Left hindlimb (tissue), 1 donor: ENCODE results near the gene ZNHIT3.
"Not testable (repeated sequence)": the region's sequence is repeated elsewhere in the genome, so short reads cannot be mapped to it uniquely, and the experiment has no call there.

ENCODE experiments used
- DNase-seq: peaks from one replicate; pipeline ENCODE4 v3.0.0-alpha.2; 2018

The ZNHIT3 gene

DNA sequence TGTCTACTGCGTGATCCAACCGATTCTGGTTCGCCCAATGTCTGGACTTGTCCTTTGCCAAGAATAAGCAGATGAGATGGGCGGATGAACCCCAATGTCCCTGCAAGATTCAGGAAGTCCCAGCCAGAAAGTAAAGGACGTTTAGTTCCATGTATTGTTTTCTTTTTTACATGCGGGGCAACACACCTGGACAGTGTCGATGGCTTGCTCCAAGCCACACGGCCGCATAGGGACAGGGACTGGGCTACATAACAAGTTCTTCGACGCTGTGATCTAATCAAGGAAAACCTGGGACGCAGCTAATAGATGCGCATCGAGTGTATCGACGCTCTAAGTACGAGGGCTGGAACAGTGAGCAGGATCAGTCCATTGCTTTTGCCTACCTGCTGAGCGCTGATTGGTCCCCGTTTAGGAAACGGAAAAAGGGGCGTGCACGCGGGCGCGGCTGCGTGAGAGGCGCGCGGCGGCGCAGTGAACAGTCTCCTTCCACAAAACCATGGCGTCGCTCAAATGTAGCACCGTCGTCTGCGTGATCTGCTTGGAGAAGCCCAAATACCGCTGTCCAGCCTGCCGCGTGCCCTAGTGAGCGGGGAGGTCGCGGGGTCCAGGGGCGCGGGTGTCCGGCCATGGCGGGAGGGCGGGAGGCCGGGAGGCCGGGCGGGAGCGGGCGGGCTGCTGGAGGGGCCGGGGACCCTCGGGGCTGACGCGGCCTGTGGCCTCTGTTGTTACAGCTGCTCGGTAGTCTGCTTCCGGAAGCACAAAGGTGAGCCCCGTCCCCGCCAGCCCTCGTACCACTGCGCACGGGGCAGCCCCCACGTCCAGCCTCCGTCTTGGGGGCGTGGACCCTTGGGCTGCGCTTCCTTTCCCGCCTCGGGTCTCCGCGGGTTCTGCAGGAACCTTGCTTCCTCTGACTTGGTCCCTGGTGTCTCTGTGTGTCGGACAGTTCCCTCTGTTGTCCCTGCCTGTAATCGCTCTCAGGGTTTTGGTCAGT lies at the start of gene ZNHIT3:
Gene ZNHIT3, plus strand, starts transcription at position 478 of the 991 bp plus-strand sequence. Its CDS starts 19 bp downstream, at position 497.
- DNase-seq: peak; percentile 94

DNA sequence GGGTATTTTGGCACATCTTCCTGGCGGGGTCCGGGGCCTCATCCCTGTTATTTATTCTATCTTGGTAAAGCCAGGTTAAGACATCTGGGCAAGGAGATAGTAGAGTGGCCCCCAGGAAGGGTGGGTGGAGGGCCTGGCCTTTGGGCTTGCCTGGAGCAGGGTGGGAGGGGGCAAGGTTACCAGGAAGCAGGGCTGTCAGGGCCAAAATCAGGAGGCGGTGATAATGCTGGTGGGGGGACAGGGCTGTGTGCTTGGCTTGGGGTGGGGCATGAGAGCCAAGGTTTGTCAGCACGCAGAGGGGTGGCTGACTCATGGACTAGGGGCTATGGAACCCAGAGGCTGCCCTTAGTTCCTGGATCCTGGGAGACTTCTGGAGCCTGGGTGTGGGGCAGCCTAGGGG lies 44.7 kb upstream of the ZNHIT3 start:
- DNase-seq: not testable (repeated sequence)

DNA sequence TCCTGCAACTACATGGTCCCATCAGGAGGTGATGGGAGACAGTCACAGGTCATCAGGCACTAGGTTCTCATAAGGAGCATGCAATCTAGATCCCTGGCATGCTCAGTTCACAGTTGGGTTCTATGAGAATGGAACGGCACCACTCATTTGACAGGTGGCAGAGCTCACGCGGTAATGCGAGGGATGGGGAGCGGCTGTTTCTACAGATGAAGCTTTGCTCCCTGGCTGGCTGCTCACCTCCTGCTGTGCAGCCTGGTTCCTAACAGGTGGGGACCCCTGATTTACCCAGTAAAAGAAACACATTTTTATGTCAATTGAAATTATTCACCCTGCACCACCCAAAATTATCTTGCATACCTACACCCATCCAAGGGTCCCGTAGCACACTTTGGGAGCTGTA lies 42.7 kb upstream of the ZNHIT3 start:
- no peak for DNase-seq

- not testable (repeated sequence) for DNase-seq
Observed at GRCh38 chr17:36449997-36450396, 36.5 kb upstream of the ZNHIT3 start.

DNA sequence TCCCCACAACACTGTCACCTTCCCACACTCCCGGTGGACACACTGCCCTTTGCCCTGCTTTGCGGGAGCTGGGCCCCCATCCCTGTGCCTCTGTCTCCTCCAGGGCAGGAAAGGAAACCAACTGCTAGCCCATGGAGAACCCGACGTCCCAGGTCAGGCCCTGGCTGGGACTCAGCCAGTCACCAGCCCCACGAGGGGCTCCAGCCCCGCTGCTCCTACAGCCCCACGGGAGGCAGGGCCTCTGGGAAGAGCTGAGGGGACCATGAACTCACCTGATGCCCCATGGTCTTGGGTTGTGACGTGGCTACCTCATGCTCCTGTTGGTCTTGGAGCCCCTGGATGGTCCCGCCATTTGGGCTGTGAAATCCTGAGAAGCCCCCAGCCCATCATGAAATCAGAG lies 33.6 kb upstream of the ZNHIT3 start:
- DNase-seq: not testable (repeated sequence)

DNA sequence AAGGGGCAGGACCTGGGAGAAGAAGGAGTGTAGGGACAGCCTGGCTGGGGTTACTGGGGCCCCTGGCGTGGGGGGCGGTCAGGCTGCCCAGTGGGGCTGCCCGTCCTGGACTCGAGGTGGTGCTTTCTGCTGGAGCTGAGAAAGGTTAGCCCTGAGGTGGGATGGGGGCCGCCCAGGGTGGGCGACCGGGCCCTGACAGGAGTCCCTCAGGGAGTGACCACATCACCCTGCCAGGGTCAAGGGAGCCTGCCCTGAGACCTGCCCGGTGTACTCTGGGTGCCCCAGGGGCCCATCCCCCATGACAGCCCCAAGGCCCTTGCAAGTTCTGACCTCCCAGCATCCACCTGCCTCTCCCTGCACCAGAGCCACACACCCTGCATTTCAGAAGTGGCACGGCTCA lies 28.8 kb upstream of the ZNHIT3 start:
- not testable (repeated sequence) for DNase-seq

GRCh38 chr17:36459045-36459444 lies 27.4 kb upstream of the ZNHIT3 start:
- no peak for DNase-seq

DNA sequence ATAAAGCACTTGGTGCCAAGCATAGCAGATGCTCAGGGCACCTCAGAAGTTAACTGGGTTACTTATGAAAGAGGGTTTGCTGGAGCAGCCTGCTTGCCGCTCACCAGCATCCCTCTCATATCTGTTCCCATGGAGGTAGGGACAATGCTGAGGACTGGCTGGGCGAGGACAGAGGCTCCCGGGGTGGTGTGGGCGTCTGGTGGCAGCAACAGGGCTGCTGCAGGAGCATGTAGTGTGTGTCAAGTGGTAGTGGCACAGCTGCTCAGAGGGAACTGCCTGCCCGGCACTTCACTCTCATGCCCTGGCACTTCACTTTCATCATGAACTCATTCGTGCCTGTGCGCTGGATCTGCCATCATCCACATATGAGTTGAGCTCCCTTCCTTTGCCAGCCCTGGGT lies 26.9 kb upstream of the ZNHIT3 start:
- no peak for DNase-seq

DNA sequence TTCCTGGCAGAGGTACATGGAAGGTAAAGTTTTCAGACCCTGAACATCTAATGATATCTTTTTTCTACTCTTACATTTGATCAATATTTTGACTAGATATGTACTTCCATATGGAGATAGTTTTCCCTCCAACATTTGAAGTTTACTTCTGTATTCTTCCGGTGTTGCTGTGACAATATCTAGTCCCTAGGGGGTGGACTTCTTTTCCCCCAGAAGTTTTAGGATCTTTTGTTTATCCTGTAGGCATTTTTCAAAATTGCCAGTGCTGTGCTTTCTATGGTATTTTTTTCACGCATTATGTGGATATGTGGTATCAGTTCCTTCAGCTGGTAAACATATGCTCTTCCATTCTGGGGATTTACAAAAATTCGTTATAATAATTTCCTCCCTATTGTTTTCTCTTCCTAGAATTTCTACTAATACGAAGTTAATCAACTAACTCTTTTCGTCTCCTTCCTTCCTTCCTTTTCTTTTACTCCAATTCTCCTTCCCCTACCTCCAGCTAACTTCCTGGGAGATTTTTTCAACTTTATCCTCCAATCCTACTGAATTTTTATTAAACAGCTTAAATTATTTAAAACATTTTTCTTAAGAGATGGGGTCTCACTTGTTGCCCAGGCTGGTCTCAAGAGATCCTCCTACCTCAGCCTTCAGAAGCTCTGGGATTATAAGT lies 26.1 kb upstream of the ZNHIT3 start:
- DNase-seq: no peak

GRCh38 chr17:36461330-36462110 lies 25.0 kb upstream of the ZNHIT3 start:
- DNase-seq: no peak

DNA sequence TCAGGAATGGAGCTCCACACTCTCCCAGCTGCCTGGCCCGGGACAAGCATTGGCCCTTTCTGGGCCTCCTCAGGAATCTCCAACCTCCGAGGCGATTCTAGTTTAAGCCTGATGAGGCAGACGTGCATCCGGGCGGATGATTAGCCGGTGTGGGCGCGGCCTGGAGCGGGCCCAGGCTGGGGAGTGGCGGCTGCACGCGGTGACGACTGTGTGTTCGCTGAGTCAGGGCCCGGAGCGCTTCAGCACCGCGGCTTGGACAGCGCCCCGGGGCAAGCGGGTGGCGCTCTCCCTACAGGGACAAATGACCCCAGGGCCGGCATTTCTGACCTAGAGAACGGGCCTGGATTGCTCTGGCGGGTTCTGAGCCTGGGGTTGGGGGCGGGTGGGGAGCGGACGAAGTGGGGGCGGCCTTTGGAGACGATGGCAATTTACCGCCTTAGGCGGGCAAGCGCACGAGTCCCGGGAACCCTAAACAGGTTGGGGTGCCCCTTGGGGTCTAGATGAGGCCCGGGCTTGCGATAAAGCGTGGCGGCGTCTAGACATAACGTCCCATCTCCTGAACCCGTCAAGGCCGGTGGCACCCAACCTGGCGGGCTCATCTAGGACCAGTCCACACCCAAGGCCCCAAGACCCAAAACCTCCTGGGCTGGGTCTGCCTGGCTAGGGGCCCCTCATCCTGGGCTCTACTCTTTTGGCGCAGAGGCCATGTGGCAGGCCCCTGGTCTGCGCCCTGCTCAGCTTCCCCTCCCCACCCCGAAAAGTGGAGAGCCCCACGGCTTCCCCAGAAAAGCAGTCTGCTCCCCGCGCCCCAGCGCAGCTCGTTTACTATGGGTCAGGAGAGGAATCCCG lies 22.3 kb upstream of the ZNHIT3 start:
- DNase-seq: peak; percentile 81

- DNase-seq: no peak
Observed at GRCh38 chr17:36464765-36465088, 21.8 kb upstream of the ZNHIT3 start.

DNA sequence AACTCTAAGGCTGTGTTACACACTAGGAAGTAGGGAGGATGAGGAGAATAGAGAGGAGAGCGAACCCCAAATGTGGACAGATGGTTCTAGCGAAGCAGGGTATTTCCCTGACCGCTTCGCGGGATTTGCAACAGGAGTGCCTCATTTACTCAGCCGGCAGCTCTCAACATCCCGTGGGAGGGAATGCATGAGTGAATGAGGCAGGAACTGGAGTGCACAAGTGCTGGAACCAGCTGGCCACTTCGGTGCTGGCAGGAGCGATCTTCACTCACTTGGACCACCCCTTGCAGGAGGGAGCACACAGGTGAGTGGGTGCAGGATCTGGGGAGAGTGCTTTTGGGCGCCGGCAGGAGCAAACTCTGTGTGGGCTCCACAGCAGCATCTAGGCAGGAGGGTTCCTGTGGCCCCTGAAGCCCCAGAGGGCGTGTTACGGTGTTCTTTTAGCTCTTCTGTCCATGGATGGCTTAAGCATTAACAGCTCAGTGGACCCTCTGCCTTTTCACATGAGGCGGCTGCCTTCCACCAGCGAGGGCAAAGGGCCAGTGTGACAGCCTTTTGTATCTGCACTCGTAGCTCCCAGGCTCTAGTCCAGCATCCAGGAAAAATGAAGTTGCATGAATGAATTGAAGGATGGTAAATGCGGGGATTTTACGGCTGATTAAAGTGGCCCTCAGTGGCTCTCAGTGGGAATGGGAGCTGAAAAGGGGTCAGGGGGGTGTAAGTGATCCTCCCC lies 17.4 kb upstream of the ZNHIT3 start:
- no peak for DNase-seq

- no peak for DNase-seq
Observed at GRCh38 chr17:36469733-36470132, 16.7 kb upstream of the ZNHIT3 start.

- DNase-seq: no peak
Observed at GRCh38 chr17:36470499-36470898, 16.0 kb upstream of the ZNHIT3 start.

- DNase-seq: no peak
Observed at GRCh38 chr17:36474571-36474970, 11.9 kb upstream of the ZNHIT3 start.

- no peak for DNase-seq
Observed at GRCh38 chr17:36475346-36475970, 11.0 kb upstream of the ZNHIT3 start.

- no peak for DNase-seq
Observed at GRCh38 chr17:36481829-36482228, 4.7 kb upstream of the ZNHIT3 start.

DNA sequence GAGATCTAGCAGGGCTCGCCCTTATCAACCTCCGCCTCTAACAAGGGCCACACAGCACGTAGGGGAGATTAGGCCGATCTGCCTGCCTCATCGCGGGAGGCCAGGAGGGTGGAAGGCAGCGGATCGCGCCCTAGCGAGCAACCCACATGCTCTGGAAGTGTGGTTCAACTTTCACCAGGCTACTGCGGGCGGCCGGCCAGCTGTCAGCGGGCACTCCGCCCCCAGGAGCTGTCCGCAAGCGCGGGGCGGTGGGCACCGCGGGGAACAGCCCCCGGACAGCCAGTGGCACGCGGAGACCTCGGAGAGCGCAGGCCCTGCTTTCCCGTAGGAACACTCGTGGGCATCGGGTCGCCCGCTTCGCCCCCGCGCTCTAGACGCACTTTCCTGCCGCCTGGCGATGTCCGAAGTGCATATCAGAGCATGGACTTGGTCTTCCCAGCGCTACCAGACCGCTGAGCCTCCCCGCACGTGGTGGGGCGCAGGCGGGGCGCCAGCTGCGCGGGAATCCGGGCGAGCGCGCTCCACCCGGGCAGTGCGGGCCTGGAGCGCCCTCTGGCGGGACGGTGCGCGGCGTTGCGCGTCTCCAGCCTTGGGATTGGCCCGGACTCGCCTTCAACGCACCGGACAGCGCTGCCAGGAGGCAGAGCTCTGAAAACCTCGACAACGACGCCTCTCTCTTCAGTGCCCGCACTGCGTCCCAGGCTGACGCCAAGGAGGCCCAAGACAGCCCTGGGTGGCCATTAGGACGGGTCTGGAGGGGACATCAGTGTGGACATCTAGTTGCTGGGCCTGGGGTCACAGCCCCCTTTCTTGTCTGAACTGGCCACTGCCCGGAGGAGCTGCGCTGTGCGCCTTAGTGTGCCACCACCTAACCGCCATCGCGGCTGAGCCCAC lies 3.6 kb upstream of the ZNHIT3 start:
- peak; percentile 82 for DNase-seq

DNA sequence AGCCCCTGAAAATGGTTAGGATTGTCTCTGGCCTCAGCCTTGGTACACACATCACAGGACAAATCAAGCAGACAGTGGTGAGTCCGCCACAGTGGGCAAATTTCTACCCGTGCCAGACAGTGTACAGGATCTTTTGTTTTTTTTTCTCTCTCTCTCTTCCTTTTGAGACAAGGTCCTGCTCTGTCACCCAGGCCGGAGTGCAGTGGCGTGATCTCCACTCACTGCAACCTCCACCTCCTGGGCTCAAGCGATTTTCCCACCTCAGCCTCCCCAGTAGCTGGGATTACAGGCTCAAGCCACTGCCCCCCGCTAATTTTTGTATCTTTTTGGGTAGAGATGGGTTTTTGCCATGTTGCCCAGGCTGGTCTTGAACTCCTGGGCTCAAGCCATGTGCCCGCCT lies 2.5 kb upstream of the ZNHIT3 start:
- DNase-seq: not testable (repeated sequence)
